HK-2 (cell line): Measurements from ENCODE around the gene FAM120A.
"Not testable (repeated sequence)": the region's sequence is repeated elsewhere in the genome, so short reads cannot be mapped to it uniquely, and the experiment has no call there.

Source experiments
- DNase-seq: peaks from one replicate; pipeline ENCODE4 v3.0.0-alpha.2; 2018; ENCODE audit not compliant: unreplicated experiment

Gene FAM120A

GRCh38 chr9:93450945-93451815 is at the start of gene FAM120A:
Gene FAM120A (plus strand): TSS chr9:93451685. CDS start chr9:93451916, 231 bp downstream.
- DNase-seq, result peak; percentile 69

- DNase-seq, result no peak
These were observed 45.1 kb upstream of the FAM120A start for GRCh38 chr9:93406371-93406770.

- DNase-seq, result no peak
These were observed 38.0 kb upstream of the FAM120A start for GRCh38 chr9:93413530-93413929.

GRCh38 chr9:93415176-93415690 is 36.3 kb upstream of the FAM120A start:
- DNase-seq, result no peak

- no peak for DNase-seq
These were observed 34.8 kb upstream of the FAM120A start for GRCh38 chr9:93416530-93417235.

- no peak for DNase-seq
These were observed 33.9 kb upstream of the FAM120A start for GRCh38 chr9:93417538-93417937.

GRCh38 chr9:93419023-93419422 is 32.5 kb upstream of the FAM120A start:
- DNase-seq, result no peak

- no peak for DNase-seq
These were observed 28.4 kb upstream of the FAM120A start for GRCh38 chr9:93422977-93423616.

GRCh38 chr9:93427655-93428379 is 23.7 kb upstream of the FAM120A start:
- no peak for DNase-seq

GRCh38 chr9:93431539-93432105 is 19.9 kb upstream of the FAM120A start:
- no peak for DNase-seq

- DNase-seq, result no peak
These were observed 18.5 kb upstream of the FAM120A start for GRCh38 chr9:93432964-93433363.

- no peak for DNase-seq
These were observed 17.4 kb upstream of the FAM120A start for GRCh38 chr9:93434056-93434455.

GRCh38 chr9:93435386-93435785 is 16.1 kb upstream of the FAM120A start:
- DNase-seq, result no peak

- DNase-seq, result no peak
These were observed 15.3 kb upstream of the FAM120A start for GRCh38 chr9:93436218-93436617.

GRCh38 chr9:93436655-93437407 is 14.7 kb upstream of the FAM120A start:
- DNase-seq, result no peak

GRCh38 chr9:93437996-93438395 is 13.5 kb upstream of the FAM120A start:
- no peak for DNase-seq

GRCh38 chr9:93439301-93439700 is 12.2 kb upstream of the FAM120A start:
- not testable (repeated sequence) for DNase-seq

GRCh38 chr9:93440896-93441580 is 10.4 kb upstream of the FAM120A start:
- DNase-seq, result no peak

- no peak for DNase-seq
These were observed 5.4 kb upstream of the FAM120A start for GRCh38 chr9:93446073-93446472.

- no peak for DNase-seq
These were observed 3.8 kb upstream of the FAM120A start for GRCh38 chr9:93447655-93448054.
